ENCODE data around the gene CLDN7. TPM values are rescaled to one million over a fixed set of nuclear protein-coding genes. Genes with fewer than 3 reads are reported as not detected.

CLDN7 gene
- total RNA-seq, 1 experiment from 2014 or later: 177 TPM

- Histone ChIP-seq H2BK5ac (ENCODE audit: insufficient read length, low read length) (no peak overlapping the region), H2BK20ac (ENCODE audit: low read depth, low read length, poor library complexity, severe bottlenecking) (no peak overlapping the region), H3K56ac (ENCODE audit: insufficient read length, low read depth, low read length) (no peak overlapping the region), H3K23ac (ENCODE audit: insufficient read length, low read depth, low read length) (no peak overlapping the region), H4K5ac (ENCODE audit: insufficient read length, low read depth, low read length) (no peak overlapping the region), H2BK15ac (ENCODE audit: low read depth, low read length) (no peak overlapping the region), H2AFZ (ENCODE audit: low read length) (no peak overlapping the region), H3K79me1 (ENCODE audit: insufficient read depth, low read depth, low read length, poor library complexity, severe bottlenecking) (peaks cover 2% of the 10 kb centered on the region), H3K4me2 (ENCODE audit: insufficient read depth, insufficient read length, low read length) (peak overlapping the region; percentile 87), H4K8ac (replicated peaks; ENCODE audit: insufficient read length, low read depth, low read length) (no peak overlapping the region), H2AK5ac (ENCODE audit: insufficient read length, low read length) (no peak overlapping the region), H3K18ac (ENCODE audit: insufficient read length, low read depth, low read length) (no peak overlapping the region), H3K4me1 (ENCODE audit: insufficient read depth, low read length) (peaks cover 3% of the 10 kb centered on the region; the same call in 1 of the 2 replicates), H4K20me1 (ENCODE audit: control insufficient read depth, insufficient read depth, insufficient read length) (no peaks in the 10 kb centered on the region), H3K23me2 (ENCODE audit: insufficient read length, low read depth, low read length, poor library complexity, severe bottlenecking) (peaks cover 28% of the 10 kb centered on the region), H3K27ac (ENCODE audit: insufficient read length, low read depth, low read length) (no peak overlapping the region), H3K14ac (ENCODE audit: insufficient read depth, low read length) (no peak overlapping the region), H3K4ac (ENCODE audit: low read depth, low read length) (no peak overlapping the region), H2BK12ac (ENCODE audit: insufficient read length, low read depth, low read length) (no peak overlapping the region), H3K9me3 (ENCODE audit: control insufficient read depth, low read depth, low read length) (no peaks in the 10 kb centered on the region), H4K91ac (ENCODE audit: insufficient read length, low read depth, low read length) (no peak overlapping the region), H2BK120ac (ENCODE audit: low read depth, low read length, poor library complexity, severe bottlenecking) (no peak overlapping the region), H3T11ph (ENCODE audit: low read length) (no peak overlapping the region), H3K9ac (ENCODE audit: extremely low read depth, insufficient read length, low read length) (no peak overlapping the region), H3K27me3 (ENCODE audit: insufficient read depth, low read length) (no peaks in the 10 kb centered on the region), H3K79me2 (ENCODE audit: insufficient read depth, low read length) (peaks cover 3% of the 10 kb centered on the region; the same call in 1 of the 2 replicates)
- Mint-ChIP-seq H3K36me3 (ENCODE audit: insufficient read depth in 1 of 3, low read depth in 3 of 3) (peaks cover 4 to 12% (median 7%) of the 10 kb centered on the region in 3 experiments; a peak in 5 of 7 replicates), H3K4me3 (peak overlapping the region; percentile 72 to 91), H3K27me3 (ENCODE audit: low read depth) (no peaks in the 10 kb centered on the region; the same call in none of the 2 replicates), H3K9me3 (no peaks in the 10 kb centered on the region), H3K4me1 (peaks cover 67 to 68% of the 10 kb centered on the region in 2 experiments), H3K27ac (peak overlapping the region; percentile 83 to 97 (median 96); a peak in 6 of 7 replicates)
- no CpG with 5 or more reads among the region's 7 CpGs for WGBS (ENCODE audit: extremely low coverage, insufficient read length, low lambda C conversion rate)
- no peak for TF ChIP-seq CTCF (conservative IDR thresholded peaks at IDR 0.05)
- no peak for DNase-seq
These were observed 45.8 kb downstream of the CLDN7 start for GRCh38 chr17:7216242-7217112.

Measured in H9 (cell line).